PC-9 (cell line): Measurements from ENCODE around the gene PANX1. TPM values are rescaled to one million over a fixed set of nuclear protein-coding genes. Genes with fewer than 3 reads are reported as not detected.

Source experiments
- BruUV-seq: library from RNA; stranded (reverse); fragments of 400-500 nt; replicated peaks from 2 replicates; lab custom pipeline; 2021; lab: Mats Ljungman, UMichigan
- CTCF ChIA-PET: fragments of 300-600 bp; sonication (Branson Sonifier 250); formaldehyde crosslinking; loops from one replicate; lab custom pipeline; 2022; ENCODE audit warnings: antibody characterized with exemption; lab: Charles Lee
- POLR2A ChIA-PET: fragments of 300-600 bp; sonication (Branson Sonifier 250); formaldehyde crosslinking; loops from one replicate; lab custom pipeline; 2022; ENCODE audit warnings: antibody characterized with exemption; ENCODE audit not compliant: unreplicated experiment; lab: Charles Lee
- DNase-seq, 2 experiments: peaks; one replicate each; pipeline versions ENCODE4 v3.0.0 to v3.0.0-alpha.2; 2015 to 2022; ENCODE audit warnings: mixed read lengths in 1 of 2
- H2AFZ ChIP-seq: fragments of 200-600 bp; sonication (generic); 2 replicates; pipeline ENCODE4 v1.8.1; 2017; ENCODE audit warnings: antibody characterized with exemption
- H3F3A ChIP-seq: fragments of 200-600 bp; sonication (generic); 2 replicates; pipeline ENCODE4 v1.8.1; 2017; ENCODE audit warnings: antibody characterized with exemption, mild to moderate bottlenecking, low read depth; ENCODE audit not compliant: insufficient read depth
- H3K27ac ChIP-seq: fragments of 200-600 bp; sonication (generic); 2 replicates; pipeline ENCODE4 v1.6.1; 2016; ENCODE audit warnings: mixed run types
- H3K27me3 ChIP-seq: fragments of 200-600 bp; sonication (generic); 2 replicates; pipeline ENCODE4 v1.6.1; 2016; ENCODE audit warnings: low read depth, mixed run types; ENCODE audit not compliant: insufficient read depth
- H3K36me3 ChIP-seq: fragments of 200-600 bp; sonication (generic); 2 replicates; pipeline ENCODE4 v1.6.1; 2016; ENCODE audit warnings: low read depth, mixed run types
- H3K4me1 ChIP-seq: fragments of 200-600 bp; sonication (generic); replicated peaks from 2 replicates; pipeline ENCODE4 v1.6.1; 2016; ENCODE audit warnings: mixed run types; ENCODE audit not compliant: insufficient read depth
- H3K4me2 ChIP-seq: fragments of 200-600 bp; sonication (generic); 2 replicates; pipeline ENCODE4 v1.6.1; 2017; ENCODE audit warnings: mixed run types
- H3K4me3 ChIP-seq: fragments of 200-600 bp; sonication (generic); 2 replicates; pipeline ENCODE4 v1.6.1; 2016; ENCODE audit warnings: mixed run types
- H3K79me2 ChIP-seq: fragments of 200-600 bp; sonication (generic); 2 replicates; pipeline ENCODE4 v1.6.1; 2017; ENCODE audit warnings: low read depth, mixed run types
- H3K9me2 ChIP-seq: fragments of 200-600 bp; sonication (generic); 2 replicates; pipeline ENCODE4 v1.8.1; 2017; ENCODE audit warnings: mild to moderate bottlenecking; ENCODE audit not compliant: insufficient read depth
- H3K9me3 ChIP-seq: fragments of 200-600 bp; sonication (generic); 2 replicates; pipeline ENCODE4 v1.8.1; 2016; ENCODE audit warnings: low read depth; ENCODE audit not compliant: insufficient read depth
- H4K20me1 ChIP-seq: fragments of 200-600 bp; sonication (generic); 2 replicates; pipeline ENCODE4 v1.8.1; 2017; ENCODE audit not compliant: insufficient read depth
- CTCF ChIP-seq: fragments of 200-600 bp; sonication (generic); conservative IDR thresholded peaks from 2 replicates; pipeline ENCODE4 v1.6.1; 2017; ENCODE audit warnings: mixed run types, antibody characterized with exemption, mild to moderate bottlenecking, moderate library complexity
- EZH2 ChIP-seq: fragments of 200-600 bp; sonication (generic); IDR thresholded peaks from 2 replicates; pipeline ENCODE4 v1.8.0; 2017; ENCODE audit warnings: antibody characterized with exemption, low read depth
- intact Hi-C: fragments of 100-400 bp; cut with micrococcal nuclease; formaldehyde crosslinking; loops from one replicate; pipeline ENCODE4 v1.10.0; 2022; ENCODE audit not compliant: unreplicated experiment
- total RNA-seq: library from RNA; stranded (reverse); gene quantifications from 2 replicates; pipeline ENCODE4 v1.2.3, GENCODE V29; 2021

Gene PANX1
- total RNA-seq, 1 experiment from 2014 or later = 12.6 TPM

- no TSS peak for BruUV-seq
- Histone ChIP-seq H3K79me2 (no peaks in the 10 kb centered on the region), H3K27ac (no peak overlapping the region), H3K4me3 (no peak overlapping the region), H3K27me3 (no peaks in the 10 kb centered on the region), H4K20me1 (no peaks in the 10 kb centered on the region), H3F3A (no peaks in the 10 kb centered on the region), H3K36me3 (no peaks in the 10 kb centered on the region), H3K4me2 (no peak overlapping the region), H3K9me2 (no peaks in the 10 kb centered on the region), H2AFZ (no peak overlapping the region), H3K9me3 (no peaks in the 10 kb centered on the region), H3K4me1 (0 out of 2 replicates have a peak, but pooled peaks cover 7% of the 10 kb centered on the region)
- no peak for TF ChIP-seq EZH2
- TF ChIP-seq CTCF = no peak
- CTCF ChIA-PET = no interaction called here
- no peak for DNase-seq
- POLR2A ChIA-PET = no interaction called here
- intact Hi-C loops = no loop called here
Measured at GRCh38 chr11:94201004-94201465, 72.4 kb downstream of the PANX1 start.

GRCh38 chr11:94203070-94203469, 74.4 kb downstream of the PANX1 start:
- BruUV-seq = no TSS peak

GRCh38 chr11:94211261-94211830, 82.7 kb downstream of the PANX1 start:
- H3K36me3 ChIP-seq = no peaks in the 10 kb centered on the region
- H4K20me1 ChIP-seq = no peaks in the 10 kb centered on the region
- no peaks in the 10 kb centered on the region for H3K9me3 ChIP-seq
- no peaks in the 10 kb centered on the region for H3K4me1 ChIP-seq
- H3K9me2 ChIP-seq = no peaks in the 10 kb centered on the region
- H2AFZ ChIP-seq = no peak overlapping the region
- no peak for DNase-seq
- ChIA-PET POLR2A (no interaction called here), CTCF (no interaction called here)
- no peaks in the 10 kb centered on the region for H3F3A ChIP-seq
- H3K4me3 ChIP-seq = no peak overlapping the region
- no peak for TF ChIP-seq EZH2
- TF ChIP-seq CTCF = no peak
- no peak overlapping the region for H3K27ac ChIP-seq
- no peak overlapping the region for H3K4me2 ChIP-seq
- intact Hi-C loops = no loop called here
- BruUV-seq = no TSS peak
- no peaks in the 10 kb centered on the region for H3K79me2 ChIP-seq
- H3K27me3 ChIP-seq = no peaks in the 10 kb centered on the region

More at GRCh38 chr11:94203070-94203469, 74.4 kb downstream of the PANX1 start:
- Histone ChIP-seq H3K4me2 (no peak overlapping the region), H3K27ac (no peak overlapping the region), H3F3A (no peaks in the 10 kb centered on the region), H3K79me2 (no peaks in the 10 kb centered on the region), H3K9me3 (no peaks in the 10 kb centered on the region), H3K9me2 (no peaks in the 10 kb centered on the region), H3K4me1 (no peaks in the 10 kb centered on the region), H3K4me3 (no peak overlapping the region), H3K36me3 (no peaks in the 10 kb centered on the region), H3K27me3 (no peaks in the 10 kb centered on the region), H2AFZ (no peak overlapping the region), H4K20me1 (no peaks in the 10 kb centered on the region)
- ChIA-PET CTCF (no interaction called here), POLR2A (no interaction called here)
- intact Hi-C loops = no loop called here
- DNase-seq = no peak
- TF ChIP-seq CTCF = no peak
- no peak for TF ChIP-seq EZH2
